ENCODE results near the gene KCNH2.

KCNH2 gene

DNA sequence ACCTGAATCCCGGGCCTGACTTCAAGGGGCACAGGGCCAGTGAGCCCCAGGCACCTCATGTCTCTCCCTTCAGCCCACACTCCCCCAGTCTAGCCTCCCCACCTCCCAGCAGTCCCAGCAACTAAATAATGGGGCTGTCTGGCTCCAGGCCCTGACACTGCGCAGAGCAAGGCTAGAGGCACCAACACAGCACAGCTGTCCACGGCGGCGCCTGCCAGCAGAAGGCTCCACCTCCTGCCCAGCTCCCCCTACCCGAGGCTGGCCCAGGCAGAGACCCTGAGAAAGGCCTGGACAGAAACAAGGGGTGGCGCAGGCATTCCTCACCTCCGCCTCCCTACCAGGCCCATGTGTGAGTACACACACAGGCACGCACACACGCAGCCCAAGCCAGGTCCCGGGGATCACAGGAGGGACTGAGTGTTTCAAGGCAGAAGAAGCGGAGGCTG is 6.1 kb downstream of the KCNH2 start:
- no peak for DNase-seq

DNA sequence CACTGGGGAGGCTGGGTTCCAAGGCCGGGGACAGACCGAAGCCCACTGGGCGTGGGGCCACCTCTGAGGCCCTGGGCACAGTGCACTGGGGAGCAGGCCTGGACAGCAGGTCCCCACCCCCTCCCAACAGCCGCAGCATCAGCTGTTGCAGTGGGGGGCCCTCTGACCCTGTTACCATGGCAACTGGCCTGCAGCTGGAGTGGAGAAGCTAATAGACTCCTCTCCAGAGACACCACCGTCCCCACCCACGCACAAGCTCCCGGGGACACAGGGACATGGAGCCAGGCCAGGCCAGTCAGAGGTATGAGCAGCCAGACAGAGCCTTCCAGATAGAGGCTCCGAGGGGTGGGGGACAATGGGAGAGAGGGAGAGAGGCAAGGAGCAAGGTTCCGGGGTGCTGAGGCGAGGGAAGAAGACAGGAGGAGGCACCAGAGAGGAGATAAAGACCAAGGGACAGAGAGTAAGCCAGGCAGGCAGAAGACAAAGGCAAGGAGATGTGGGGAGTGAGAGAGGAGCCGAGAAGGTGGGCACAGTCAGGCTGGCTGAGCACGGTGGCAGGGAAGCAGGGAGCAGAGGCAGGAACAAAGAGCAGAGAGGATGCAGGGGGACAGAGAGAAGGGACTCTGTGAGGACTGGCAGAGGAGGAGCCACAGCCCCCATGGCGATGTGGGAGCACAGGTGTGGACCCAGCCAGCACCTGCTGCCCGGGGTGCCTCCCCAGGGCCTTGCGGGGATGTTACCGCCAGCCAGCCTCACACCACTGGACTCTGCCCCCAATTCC is 6.7 kb downstream of the KCNH2 start:
- no peak for DNase-seq

DNA sequence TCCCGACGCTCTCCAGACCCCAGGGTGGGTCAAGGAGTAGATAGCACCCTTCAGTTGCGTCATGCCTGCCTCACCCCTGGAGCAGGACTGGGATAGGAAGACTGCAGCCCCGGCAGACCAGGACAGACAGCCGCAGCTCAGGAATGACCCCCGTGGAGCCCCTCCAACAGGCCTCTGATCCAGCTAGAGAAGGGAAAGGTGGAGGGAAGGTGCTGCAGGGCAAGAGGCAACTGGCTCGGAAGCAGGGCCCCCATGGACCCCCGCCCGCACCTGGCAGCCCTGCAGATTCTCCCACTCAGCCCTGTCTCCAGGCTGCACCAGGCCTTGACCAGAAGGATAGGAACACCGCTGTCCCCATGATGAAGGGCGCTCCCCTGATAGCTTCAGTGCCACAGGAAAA is 7.7 kb downstream of the KCNH2 start:
- DNase-seq, result no peak

DNA sequence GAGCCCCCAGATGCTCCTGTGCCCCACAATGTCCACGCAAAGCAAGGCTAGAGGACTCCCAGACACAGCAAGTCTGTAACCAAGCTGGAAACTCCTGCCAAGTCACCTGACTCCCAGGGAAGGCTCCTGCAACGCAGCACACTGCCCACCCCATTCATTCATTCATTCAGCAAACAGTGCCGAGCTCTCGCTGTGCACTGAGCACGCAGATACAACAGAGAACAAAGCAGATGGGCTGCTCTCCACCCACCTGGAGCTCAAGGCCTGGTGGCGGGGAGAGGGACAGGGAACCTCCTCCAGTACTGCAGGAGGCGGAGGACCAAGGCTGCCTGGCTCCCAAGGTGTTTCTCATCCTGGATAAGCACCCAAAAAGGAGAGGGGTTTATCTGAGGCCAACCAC is 8.6 kb downstream of the KCNH2 start:
- no peak for DNase-seq

DNA sequence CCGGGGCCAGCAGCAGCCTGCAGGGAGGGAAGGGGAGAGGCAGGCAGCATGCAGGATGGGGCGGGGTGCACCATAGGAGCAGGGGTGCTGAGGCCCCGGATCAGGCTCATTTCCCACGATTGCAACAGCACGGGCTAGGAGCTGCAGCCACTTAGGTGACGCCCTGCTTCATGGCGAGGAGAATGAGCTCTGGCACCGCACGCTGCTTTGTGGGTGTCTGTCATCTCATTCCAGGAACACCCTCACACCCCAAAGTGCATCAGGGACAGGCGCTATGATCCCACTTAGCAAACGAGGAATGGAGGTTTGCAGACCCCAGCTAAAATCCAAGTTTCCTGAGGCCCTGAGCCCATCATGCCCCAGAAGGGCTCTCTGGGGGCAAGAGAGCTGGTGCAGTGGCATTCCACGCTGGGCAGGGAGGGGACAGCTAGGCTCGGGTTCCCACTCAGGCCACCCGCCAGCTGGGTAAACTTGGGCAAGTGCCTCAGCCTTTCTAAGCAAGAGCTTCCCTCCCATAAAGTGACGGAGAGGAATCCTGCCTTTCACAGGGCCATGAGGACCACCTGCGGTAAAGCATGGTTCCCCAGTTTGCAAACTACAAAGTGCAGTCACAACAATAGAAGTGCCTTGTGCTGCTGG is 9.3 kb downstream of the KCNH2 start:
- no peak for DNase-seq

DNA sequence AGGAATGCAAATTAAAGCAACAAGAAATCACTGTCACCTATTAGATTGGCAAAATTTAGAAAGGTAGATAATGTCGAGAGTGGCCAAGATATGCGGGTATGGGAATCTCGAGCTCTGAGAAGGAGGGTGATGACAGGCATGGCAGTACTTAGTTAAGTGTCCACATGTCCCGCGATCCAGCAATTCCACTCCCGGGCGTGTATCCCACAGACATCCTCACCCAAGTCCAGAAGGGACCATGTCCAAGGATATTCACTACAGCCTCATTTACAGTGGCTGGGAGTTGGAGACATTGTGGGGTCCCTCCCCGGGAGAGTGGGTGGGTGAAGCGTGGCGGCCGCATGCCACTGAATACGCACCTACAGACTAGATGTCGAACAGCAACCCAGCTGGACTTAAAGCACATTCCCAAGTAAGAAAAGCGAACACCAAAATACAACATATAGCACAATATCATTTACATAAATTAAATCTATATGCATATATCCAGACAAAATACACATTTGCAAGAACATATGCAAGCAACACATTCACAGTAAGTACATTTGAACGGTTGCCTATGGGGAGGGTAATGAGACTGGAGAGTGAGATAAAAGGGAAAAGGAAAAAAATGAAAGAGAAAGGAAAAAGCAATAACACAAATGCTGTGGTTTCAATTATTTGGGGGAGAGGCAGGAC is 9.9 kb downstream of the KCNH2 start:
- no peak for DNase-seq

DNA sequence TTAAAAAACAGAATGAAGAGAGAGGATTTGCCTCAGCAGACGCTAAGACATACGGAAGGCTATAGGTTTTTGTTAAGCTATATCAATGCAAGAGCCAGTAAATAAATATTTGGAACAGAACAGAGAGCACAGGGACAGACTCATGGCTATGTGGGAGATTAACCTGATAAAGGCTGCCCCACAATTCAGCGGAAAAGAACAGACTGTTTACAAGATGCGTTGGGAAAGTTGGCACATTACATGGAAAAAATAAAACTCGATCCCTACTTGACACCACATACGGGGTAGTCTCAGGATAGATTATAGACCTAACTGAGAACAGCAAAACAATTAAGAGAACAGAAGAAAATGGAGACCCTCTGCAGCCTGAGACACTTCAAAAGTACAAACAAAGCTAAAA is 10.8 kb downstream of the KCNH2 start:
- DNase-seq, result no peak

DNA sequence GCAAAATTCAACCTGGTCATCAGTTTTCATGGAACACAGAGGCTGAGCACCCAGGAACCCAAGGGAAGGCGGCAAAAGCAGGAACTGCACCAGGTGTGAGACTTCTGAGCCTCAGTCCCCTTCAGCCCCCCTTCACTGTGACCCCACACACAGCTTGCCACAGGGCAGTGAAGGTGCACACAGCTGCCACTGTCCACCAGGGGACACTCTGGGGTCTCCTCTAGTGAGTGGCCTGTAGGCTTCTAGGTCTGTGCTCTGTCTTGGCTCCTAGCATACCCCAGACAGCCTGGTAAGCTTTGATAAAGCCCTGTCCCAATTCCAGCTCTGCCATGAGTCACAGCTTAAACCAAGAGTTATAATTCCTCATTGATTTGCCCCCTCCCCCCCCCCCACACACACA is 12.1 kb downstream of the KCNH2 start:
- no peak for DNase-seq

DNA sequence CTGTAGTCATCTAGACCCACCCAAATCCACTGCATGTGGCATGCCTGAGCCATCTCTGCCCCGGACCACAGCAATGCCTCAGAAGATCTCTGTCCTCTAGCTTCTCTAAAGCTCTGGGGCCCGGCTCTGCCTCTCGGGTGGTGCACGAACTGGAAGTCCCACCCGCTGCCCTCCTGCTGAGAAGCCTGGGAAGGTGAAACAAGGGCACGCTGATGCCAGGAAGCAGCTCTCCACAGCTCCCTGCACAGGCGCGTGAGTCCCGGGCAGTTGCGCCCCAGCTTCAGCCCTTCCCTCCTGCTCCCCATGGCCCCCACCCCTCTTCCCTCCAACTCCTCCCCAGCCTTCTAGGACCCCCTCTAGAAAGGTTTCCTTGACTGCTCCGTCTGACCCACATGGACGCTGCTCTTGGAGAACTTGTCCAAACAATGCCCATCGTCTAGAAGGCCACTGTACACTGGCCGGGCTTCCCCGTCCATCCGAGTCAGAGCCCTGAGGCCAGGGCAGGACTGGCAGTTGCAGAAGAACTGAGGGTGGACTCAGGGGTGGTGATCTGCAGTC is 12.8 kb downstream of the KCNH2 start:
- no peak for DNase-seq

DNA sequence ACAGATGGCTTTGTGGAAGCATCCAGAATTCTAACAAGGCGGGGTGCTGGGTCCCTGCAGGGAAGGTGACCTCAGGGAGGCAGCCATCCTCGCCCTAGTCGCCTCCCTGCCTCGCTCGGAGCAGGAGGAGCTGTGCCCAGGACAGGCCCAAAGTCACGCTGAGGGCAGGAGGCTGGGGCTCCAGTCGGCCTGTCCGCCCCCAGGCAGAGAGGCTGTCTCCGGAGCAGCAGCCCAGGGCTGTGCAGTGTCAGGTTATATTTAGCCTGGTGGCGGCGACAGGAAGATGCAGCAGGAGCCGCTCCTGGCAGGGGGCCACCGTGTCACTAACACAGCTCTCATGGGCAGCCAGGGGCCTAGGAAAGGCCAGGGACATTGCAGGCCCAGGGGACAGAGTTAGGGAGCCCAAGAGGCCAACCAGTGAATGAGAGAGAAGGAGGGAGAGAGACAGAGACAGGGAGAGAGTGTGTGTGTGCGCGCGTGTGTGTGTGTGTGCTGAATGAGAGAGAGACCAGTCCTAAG is 13.5 kb downstream of the KCNH2 start:
- DNase-seq, result no peak

DNA sequence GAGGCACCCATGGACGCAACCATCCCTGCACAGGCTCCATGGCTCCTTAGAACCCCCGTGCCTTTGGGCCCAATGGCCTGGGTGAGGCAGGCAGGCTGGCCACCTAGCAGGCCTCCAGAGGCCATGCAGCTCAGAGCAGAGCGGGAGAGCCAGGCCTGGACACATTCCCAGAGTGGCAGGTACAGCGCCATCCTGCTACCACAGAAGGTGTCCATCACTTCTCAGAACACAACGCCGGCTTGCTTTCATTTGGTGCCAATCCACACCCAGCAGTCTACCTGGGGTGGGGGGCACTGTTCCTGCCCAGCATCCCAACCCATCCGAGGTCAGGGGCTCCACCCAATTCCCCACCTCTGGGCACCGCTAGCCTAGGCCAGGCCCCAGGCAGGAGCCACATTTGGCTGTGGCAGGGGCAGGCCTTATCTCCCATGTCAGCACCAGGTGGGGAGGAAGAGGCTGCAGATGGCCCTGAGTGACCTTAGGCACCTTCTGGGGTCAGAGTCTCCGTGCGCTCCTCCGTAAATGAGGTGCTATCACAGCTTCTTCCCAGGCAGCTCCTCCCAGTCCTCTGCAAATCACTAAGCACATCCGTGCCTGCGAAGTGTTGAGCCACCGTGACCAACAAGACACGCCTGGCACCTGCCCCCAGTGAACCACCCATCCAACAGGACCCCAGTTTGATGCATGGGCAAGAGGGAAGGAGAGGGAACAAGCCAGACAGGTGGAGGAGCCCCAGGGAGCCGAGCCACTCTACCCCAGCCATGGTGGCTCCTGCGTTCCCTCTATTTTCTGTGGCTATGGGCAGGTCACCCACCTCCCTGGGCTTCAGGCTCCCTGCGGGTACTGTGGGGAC is 14.2 kb downstream of the KCNH2 start:
- no peak for DNase-seq

DNA sequence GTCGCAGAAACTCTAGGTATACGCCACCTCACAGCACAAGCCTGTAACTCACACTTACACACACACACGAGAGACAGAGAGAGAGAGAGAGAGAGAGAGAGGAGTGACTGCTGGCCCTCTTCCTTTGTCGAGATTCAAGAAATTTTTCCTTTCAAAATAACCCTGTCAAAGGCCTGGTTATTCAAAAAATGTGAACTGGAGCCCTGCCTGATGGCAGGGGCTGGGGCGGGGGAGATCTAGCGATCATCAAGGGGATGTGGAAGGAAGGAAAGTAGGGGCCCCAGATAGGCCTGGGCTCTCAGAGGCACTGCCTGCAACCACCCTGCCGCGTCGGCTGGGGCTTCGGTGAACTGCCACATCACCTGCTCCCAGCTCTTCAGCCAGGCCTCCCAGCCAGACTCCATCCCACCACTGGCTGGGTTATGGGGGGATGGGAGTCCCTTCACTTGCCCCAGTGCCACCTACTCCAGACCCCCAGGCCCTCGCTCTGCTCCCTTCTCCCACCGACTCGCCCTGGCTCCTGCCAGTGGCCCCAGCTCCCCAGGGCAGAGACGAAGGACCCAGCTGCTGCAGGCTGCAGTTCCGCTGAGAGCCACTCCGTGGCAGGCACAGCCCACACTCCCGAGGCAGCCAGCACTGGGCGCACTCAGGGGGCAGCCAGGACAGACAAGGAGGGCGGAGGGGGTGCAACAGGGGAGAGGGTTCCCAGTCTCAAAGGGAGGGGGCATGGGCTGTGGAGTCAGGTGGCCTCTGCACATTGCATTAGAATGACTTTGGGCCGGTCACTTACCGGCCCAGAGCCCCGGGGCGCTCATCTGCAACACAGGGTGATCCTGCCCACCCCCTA is 15.3 kb downstream of the KCNH2 start:
- peak in 1 of 2 donors; percentile 15 for DNase-seq

DNA sequence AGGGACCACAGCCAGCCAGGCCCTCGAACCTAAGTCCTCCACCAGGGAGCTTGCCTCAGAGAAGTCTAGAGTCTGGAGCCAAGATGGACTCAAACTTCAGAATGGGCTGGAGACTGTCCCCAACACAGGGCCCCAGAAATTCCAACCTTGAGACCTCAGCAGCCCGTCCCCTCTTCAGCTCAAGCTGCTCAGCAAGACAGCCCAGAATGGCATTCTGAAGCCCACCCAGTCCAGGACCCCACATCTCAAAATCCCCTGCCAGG is 15.9 kb downstream of the KCNH2 start:
- no peak for DNase-seq

DNA sequence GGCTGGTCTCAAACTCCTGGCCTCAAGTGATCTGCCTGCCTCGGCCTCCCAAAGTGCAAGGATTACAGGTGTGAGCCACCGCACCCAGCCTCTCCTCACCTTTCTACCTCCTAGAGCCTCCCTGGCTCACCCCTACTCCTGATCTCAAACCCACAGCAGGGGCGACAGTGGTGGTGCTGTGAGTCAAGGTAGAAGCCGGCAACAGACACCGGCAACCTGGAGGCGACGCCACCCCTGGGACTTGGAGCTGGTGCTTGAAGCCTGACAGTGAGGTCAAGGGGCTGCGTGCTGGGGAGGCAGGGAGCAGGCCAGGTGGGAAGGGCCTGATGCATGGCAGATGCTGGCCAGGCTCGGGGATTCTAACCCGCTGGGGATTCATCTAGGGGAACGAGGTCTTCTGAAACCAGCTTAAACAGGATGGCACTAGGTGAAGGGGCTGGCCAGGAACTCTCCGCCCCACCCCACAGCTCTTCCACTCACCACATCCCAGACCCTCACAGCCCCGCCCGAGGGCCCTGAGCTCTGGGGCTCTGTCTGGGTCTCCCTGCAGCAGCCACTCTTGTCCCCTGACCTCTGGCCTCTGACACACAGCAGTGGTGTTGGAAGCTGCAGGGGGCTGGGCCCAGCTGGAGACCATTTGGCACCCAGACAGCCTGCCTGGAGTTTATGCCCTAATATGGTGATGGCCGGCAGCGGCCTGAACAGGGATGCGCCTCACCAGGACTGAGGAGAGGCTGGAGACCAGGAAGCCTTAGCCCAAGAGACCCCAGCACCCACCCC is 16.4 kb downstream of the KCNH2 start:
- DNase-seq, result no peak

DNA sequence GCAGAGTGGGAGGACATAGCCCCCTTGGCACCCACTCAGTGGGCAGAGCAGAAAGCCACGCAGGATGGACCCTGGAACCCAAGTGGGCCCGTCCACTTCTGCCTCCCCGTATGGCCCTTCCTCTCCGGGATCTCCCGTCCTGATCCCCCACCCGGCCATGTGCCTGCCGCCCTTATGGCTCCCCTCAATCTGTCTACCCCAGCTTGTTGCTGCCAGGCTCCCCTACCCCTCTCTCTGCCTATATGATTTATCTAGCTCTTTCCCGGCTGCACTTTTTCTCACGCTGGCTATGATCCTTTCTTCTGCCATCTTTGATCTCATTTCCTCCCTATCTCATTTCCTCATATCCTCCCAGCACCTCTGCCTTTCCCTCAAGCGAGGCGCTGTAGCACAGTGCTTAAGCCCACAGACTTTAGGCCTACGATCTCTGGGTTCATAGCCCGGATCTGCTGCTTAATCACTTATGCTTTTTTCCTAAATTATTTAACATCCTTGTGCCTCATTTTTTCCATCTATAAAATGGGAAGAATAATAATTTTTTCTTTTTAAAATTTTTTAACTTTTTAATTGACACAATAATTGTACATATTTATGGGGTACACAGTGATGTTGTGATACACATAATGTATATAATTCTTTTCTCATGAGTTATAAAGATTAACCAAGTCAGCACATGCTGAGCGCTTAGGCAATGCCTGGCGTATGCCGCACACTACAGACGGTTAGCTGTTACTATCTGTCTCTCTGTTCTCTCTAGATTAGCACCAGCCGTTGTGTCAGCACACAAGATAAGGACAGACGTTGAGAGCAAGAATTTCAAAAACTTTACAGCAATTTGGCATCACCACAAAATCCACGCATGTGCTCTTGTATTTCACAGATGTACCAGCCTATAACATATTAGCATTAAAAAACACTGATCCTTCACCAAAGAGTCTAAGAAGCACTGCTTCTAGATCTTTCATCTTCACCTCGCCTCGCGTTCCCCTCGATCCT is 18.1 kb downstream of the KCNH2 start:
- no peak for DNase-seq

DNA sequence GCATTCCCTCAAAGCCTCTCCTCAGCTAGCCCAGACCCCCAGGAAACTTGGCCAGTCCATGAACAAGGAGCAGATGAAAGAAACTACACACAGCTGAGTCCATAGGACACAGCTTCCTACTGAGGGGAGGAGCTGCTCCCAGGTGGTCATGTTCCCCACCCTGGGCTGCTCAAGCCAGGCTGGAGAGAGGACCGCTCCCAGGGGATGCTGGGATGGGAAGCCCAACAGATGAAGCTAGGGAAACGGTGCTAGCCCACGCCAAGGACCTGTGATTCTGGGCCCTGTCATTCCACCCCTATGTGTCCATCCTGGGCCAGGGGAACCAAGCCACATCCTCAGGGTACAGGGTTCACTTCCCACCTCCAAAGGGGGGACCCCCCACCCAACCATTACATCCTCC is 19.0 kb downstream of the KCNH2 start:
- DNase-seq, result no peak

DNA sequence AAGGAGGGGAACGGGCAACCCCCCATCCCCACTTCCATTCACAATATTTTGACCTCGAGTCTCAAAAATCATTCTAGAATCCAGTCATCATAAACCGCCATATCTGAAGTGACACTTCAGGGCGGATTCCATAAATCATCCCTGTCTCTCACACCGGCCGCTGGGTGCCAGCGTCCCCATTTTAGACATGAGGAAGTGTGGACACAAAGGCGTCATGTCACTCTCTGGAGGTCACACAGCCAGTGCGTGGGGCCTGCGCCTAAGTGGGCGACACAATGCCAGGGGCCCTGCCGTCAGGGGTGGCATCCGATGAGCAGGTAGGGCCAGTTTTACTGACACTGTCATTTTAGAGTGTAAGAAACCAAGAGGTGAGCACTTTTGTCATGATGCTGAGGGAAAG is 19.5 kb downstream of the KCNH2 start:
- DNase-seq, result no peak

DNA sequence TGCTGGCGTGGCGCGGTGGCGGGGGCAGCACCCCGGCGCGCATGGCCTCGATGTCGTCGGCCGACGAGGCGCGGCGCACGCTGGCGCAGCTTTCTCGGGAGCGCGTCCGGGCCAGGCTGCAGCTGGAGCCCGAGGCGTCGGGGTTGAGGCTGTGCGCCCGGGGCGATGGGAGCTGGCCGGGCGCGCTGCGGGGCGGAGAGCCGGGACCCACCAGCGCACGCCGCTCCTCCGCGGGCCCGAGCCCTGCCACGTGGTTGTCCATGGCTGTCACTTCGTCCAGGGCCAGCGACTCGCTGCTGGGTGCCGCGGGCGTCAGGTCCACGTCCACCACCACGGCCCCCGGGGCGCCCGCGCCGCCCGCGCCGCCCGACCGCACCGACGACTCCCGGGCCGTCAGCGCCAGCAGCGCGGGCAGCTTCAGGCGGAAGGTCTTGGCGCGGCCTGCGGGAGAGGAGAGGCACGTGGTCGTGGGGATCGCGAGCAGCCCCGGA is 20.0 kb downstream of the KCNH2 start:
- no peak for DNase-seq

Data from bone marrow (tissue), 2 donors.